ENCODE measurements around the gene TUBA4A.

The TUBA4A gene

DNA sequence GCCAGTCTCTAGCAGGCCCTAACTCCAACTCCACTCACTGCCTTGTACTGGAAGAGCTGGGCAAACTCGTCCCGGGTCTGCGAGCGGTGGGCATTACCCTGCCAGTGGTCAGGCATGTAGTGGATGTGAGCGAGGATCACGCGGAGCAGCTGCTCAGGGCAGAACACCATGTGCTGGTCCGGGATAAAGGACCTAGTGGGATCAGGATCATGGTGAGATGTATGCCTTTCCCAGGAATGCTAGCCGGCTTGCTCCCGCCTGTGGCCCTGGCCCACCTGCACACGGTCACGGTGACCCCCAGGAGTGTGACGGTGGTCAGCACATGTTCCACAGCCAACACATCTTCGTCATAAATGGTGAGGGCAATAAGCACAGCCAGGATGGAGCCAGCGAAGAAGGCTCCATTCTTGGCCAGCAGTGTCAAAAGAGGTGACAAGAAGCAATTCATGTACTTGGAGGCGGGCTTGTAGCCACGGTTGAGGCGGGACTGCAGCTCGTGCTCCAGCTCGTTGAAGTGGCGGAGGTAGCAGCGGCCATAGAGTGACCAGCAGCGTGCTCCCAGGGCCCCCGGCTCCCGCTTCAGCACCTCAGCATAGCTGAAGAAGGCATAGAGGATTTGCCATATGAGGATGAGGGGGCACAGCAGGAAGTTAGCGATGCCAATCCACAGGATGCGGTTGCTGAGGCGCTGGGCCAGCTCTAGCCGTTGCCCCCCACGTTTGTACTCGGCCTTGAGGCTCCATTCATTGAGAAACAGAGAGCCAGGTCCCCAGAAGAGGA, 29.7 kb downstream of the TUBA4A start:
- Histone ChIP-seq H3K9ac (ENCODE audit: low read length) (no peak overlapping the region), H3K4me1 (ENCODE audit: insufficient read depth, low read length) (peaks cover 24% of the 10 kb centered on the region), H3K27me3 (ENCODE audit: control insufficient read depth in 1 of 2, insufficient read depth in 2 of 2, low read length in 2 of 2) (no peaks in the 10 kb centered on the region), H3K27ac (ENCODE audit: low read depth, low read length) (no peak overlapping the region), H3K4me3 (ENCODE audit: low read depth in 1 of 2, low read length in 2 of 2) (no peak overlapping the region), H3K36me3 (ENCODE audit: insufficient read depth, low read length) (peaks cover 67% of the 10 kb centered on the region), H3K9me3 (ENCODE audit: low read length) (no peaks in the 10 kb centered on the region)

DNA sequence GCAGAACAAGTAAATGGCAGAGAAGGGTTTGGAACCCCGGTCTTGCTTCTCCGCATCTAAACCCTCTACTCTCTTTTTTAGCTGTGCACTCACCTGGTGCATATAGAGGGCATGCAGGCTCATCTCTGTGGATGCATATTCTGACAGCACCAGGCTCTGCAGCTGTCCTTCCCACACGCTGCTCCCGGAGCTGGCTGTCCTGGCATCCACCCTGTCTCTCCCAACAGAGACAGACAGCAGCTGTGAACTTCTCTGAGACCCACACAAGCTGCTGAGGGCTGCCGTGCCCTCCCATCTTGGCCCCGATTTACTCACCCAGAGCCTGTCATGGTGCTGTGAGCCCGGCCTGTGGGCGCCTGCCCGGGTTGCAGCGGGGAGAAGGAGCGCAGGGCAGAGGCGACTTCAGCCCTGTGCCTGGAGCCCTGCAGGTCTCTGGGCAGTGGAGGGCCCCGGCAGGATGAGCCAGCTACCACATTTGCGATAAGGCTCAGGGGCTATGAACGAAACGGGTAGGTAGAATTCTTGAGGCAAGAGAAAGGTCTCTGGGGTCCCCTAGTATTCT, 31.7 kb downstream of the TUBA4A start:
- Histone ChIP-seq H3K36me3 (ENCODE audit: insufficient read depth, low read length) (peaks cover 65% of the 10 kb centered on the region), H3K4me1 (ENCODE audit: insufficient read depth, low read length) (peaks cover 18% of the 10 kb centered on the region), H3K27me3 (ENCODE audit: control insufficient read depth in 1 of 2, insufficient read depth in 2 of 2, low read length in 2 of 2) (no peaks in the 10 kb centered on the region), H3K27ac (ENCODE audit: low read depth, low read length) (no peak overlapping the region), H3K9me3 (ENCODE audit: low read length) (no peaks in the 10 kb centered on the region), H3K4me3 (ENCODE audit: low read depth in 1 of 2, low read length in 2 of 2) (no peak overlapping the region), H3K9ac (ENCODE audit: low read length) (no peak overlapping the region)

DNA sequence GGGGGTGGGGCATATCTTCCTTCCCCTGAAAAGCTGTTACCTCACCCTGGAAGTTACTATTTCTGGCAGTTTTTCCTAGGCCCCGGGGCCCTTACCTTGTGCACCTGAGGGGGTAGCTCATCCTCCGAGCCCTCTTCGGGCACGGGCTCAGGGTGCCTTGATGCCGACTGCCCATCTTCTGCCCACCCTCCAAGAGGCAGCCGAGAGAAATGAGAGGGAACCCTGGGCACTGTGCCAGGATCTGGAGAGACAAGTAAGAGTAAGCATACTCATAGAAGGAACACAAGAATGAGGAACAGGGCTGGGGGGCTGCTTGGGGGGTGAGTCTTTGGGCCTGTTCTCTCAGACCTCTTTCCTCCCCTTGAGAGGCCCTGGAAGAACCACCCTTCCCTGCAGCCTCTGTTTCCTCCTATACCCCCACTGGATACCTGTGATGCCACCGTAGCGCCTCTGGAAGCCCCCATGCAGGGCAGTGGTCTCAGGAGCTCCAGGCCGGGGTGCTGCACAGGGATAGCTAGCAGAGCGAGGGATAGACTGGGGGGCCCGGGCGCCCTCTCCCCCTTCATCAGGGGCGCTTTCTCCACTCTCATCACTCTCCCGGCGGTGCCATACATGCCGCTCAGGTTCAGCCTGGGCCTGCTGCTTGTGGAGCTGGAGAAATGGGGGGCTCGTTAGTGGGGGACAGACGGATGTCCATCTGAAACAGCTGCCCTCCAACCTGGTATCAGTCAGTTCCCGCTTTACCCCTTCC, 32.9 kb downstream of the TUBA4A start:
- no peak overlapping the region for H3K9ac ChIP-seq (ENCODE audit: low read length)

DNA sequence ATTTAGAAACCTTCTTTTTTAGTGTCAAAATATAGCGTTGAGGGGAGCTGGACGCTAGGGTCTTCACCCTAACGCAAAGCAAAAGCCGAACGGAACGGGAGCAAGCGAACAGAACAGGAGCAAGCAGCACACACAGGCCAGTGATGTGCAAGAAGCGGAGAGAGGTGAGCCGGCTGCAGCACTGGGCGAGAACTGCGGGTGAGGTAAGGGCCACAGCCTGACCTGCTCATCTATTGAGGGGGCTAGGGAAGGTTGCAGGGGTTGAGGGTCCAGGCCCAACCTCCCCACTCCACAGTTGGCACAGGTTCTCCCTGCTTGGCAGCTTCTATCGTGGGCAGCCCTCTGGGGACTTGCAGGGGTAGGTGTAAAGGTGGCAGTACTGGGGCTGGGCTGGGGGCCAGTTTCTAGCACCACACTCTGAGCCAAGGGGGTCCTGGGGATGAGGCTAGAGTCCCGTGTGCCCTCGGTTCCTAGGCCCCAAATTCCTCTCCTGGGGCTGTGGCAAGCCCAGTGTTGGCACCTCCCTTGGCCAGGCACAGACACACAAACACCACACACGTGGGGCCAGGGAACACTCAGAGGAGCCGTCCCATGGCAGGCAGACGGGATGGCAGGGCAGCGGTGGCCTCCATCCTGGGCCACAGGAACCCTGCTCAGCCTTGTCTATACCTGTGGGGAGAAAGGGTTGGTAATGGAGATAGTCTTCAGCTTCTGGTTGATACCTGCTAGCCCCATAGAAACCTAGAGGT, 33.8 kb downstream of the TUBA4A start:
- Histone ChIP-seq H3K9ac (ENCODE audit: low read length) (peak overlapping the region; percentile 76), H3K4me1 (ENCODE audit: insufficient read depth, low read length) (peaks cover 26% of the 10 kb centered on the region), H3K9me3 (ENCODE audit: low read length) (no peaks in the 10 kb centered on the region), H3K27me3 (ENCODE audit: control insufficient read depth in 1 of 2, insufficient read depth in 2 of 2, low read length in 2 of 2) (no peaks in the 10 kb centered on the region), H3K36me3 (ENCODE audit: insufficient read depth, low read length) (peaks cover 69% of the 10 kb centered on the region), H3K27ac (ENCODE audit: low read depth, low read length) (peak overlapping the region; percentile 93), H3K4me3 (ENCODE audit: low read depth in 1 of 2, low read length in 2 of 2) (peak overlapping the region in 1 of 2 donors; percentile 58)

More for the DNA sequence above, 32.9 kb downstream of the TUBA4A start:
- Histone ChIP-seq H3K9me3 (ENCODE audit: low read length) (no peaks in the 10 kb centered on the region), H3K36me3 (ENCODE audit: insufficient read depth, low read length) (peaks cover 66% of the 10 kb centered on the region), H3K27ac (ENCODE audit: low read depth, low read length) (no peak overlapping the region), H3K4me1 (ENCODE audit: insufficient read depth, low read length) (peaks cover 26% of the 10 kb centered on the region), H3K4me3 (ENCODE audit: low read depth in 1 of 2, low read length in 2 of 2) (no peak overlapping the region), H3K27me3 (ENCODE audit: control insufficient read depth in 1 of 2, insufficient read depth in 2 of 2, low read length in 2 of 2) (no peaks in the 10 kb centered on the region)

DNA sequence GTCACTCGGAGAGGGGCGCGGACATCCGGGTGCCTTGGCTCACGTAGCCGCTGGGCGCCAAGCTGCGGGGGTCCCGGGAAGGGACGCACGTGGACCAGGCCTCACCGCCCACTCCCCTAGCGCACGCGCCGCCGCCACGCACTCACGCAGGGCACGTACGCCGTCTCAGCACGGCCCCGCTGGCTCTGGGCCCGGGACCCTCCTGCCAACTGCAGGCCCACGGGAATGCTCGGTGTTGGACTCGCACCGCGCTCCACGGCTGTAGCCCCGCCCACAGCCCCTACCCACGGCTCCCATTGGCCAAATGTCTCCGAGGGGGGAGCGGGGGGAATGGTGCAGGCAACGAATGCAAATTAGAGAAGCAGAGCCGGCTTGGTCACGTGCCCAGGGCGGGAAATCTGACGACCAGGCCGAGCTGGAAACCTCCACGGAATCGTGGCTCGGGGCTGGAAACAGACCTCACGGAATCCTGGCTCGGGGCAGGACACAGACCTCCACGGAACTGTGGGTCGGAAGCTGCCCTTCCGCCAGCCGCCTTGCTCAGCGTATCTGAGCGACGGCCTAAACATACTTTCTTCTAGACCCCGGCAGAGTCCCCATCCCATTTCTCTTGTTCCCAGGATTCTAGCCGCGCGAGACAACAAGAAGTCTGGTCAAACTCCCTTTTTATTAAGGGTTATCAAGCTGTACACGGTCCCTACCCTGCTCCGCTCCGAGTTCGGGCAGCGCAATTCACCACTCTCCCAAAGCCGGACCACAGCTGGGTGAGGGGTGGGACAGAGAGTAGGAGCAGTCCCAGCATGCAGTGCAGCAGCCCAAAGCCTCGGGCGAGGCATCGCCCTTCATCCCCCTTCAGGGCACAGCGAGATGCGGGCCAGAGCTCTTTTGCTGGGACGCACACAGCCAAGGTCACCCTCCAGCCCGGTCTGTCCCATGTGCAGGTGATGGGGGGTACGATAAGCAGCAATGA, 34.7 kb downstream of the TUBA4A start, which contains the start of gene ABCB6:
Gene ABCB6, minus strand, starts transcription at position 227 of the 970 bp plus-strand sequence. CDS start 285 bp downstream, outside the sequence.
- H3K4me3 ChIP-seq (ENCODE audit: low read depth in 1 of 2, low read length in 2 of 2) = peak within 1 kb of the TSS; percentile 50 to 58
- H3K27me3 ChIP-seq (ENCODE audit: control insufficient read depth in 1 of 2, insufficient read depth in 2 of 2, low read length in 2 of 2) = no peaks in the 10 kb centered on the region
- peaks cover 69% of the 10 kb centered on the region for H3K36me3 ChIP-seq (ENCODE audit: insufficient read depth, low read length)
- peaks cover 26% of the 10 kb centered on the region for H3K4me1 ChIP-seq (ENCODE audit: insufficient read depth, low read length)
- H3K9me3 ChIP-seq (ENCODE audit: low read length) = no peaks in the 10 kb centered on the region
- H3K9ac ChIP-seq (ENCODE audit: low read length) = peak within 1 kb of the TSS; percentile 76
- H3K27ac ChIP-seq (ENCODE audit: low read depth, low read length) = peak within 1 kb of the TSS; percentile 93

DNA sequence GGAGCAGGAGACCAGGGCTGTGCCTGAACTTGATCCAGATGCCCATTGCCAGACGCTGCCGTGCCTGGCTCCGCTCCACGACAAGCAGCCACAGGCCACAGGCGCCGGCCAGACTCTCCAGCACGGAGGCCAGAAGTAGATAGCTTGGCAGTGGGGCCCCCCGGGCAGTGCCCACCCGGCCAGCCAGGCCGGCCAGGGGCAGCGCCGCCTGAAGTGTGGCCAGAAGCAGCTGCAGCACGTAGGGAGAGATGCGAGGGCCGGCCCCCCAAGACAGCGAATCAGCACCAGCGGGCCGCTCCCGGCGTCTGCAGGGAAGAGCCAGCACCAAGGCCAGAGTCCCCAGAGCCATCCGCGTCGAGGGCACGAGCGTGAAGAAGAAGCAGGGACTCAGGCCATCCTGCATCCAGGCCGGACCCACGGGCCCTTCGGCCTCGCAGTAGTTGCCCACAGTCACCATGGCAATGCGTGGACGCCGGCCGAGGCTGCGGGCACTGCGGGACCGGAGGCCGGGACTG, 35.4 kb downstream of the TUBA4A start:
- Histone ChIP-seq H3K36me3 (ENCODE audit: insufficient read depth, low read length) (peaks cover 67% of the 10 kb centered on the region), H3K9ac (ENCODE audit: low read length) (no peak overlapping the region), H3K27ac (ENCODE audit: low read depth, low read length) (peak overlapping the region; percentile 93), H3K4me1 (ENCODE audit: insufficient read depth, low read length) (peaks cover 26% of the 10 kb centered on the region), H3K4me3 (ENCODE audit: low read depth in 1 of 2, low read length in 2 of 2) (peak overlapping the region; percentile 50 to 58), H3K27me3 (ENCODE audit: control insufficient read depth in 1 of 2, insufficient read depth in 2 of 2, low read length in 2 of 2) (no peaks in the 10 kb centered on the region), H3K9me3 (ENCODE audit: low read length) (no peaks in the 10 kb centered on the region)

DNA sequence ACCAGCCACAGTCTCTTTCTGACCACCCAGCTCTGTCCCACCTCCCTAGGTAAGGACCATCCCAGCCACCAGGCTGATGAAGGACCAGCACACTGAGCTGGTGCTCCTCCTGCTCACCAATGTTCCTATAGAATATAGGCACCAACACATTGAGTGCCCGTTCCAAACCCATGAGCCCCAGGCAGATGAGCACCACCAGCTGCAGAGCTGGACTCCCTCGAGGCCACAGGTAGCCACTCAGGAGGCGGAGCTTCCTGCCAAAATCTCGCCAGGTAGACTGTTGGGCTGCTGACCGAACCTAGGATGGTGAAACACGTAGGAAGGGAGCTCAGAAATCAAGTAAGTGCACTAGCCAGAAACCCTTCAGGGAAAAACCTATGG, 37.2 kb downstream of the TUBA4A start:
- Histone ChIP-seq H3K4me1 (ENCODE audit: insufficient read depth, low read length) (peaks cover 26% of the 10 kb centered on the region), H3K9ac (ENCODE audit: low read length) (no peak overlapping the region), H3K9me3 (ENCODE audit: low read length) (no peaks in the 10 kb centered on the region), H3K4me3 (ENCODE audit: low read depth in 1 of 2, low read length in 2 of 2) (no peak overlapping the region), H3K27me3 (ENCODE audit: control insufficient read depth in 1 of 2, insufficient read depth in 2 of 2, low read length in 2 of 2) (no peaks in the 10 kb centered on the region), H3K36me3 (ENCODE audit: insufficient read depth, low read length) (peaks cover 57% of the 10 kb centered on the region), H3K27ac (ENCODE audit: low read depth, low read length) (no peak overlapping the region)

DNA sequence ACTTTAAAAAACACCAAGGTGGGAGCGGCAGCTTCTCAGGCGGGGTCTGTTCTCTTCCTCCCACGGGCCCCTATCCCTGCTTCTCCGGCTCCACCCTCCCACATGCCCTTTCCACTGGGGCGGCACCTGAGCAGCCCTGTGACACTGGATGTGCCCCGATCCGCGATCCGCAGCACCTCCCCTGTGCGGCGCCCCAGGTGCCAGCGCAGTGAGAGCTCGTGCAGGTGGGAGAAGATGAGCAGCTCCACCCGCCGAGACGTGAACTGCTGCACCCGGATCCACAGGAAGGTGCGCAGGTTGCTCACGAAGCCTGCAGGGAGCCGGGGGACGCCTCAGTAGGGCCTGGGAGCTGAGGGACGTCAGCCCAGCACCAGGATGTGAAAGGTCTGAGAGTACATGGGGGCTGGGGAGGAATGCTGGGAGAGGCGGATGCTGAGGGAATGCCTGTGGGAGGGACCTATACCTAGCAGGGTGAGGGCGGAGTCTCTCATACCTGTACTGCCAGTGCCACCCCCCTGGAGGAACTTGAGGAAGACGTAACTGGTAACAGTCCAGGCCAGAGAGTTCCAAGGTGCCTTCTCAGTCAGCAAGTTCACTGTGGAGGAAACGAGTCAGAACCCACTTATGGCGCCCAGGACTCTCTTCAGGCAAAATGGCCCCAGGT, 37.7 kb downstream of the TUBA4A start:
- H3K4me1 ChIP-seq (ENCODE audit: insufficient read depth, low read length) = peaks cover 26% of the 10 kb centered on the region
- H3K27ac ChIP-seq (ENCODE audit: low read depth, low read length) = no peak overlapping the region
- H3K27me3 ChIP-seq (ENCODE audit: control insufficient read depth in 1 of 2, insufficient read depth in 2 of 2, low read length in 2 of 2) = no peaks in the 10 kb centered on the region
- no peak overlapping the region for H3K9ac ChIP-seq (ENCODE audit: low read length)
- H3K9me3 ChIP-seq (ENCODE audit: low read length) = no peaks in the 10 kb centered on the region
- peaks cover 52% of the 10 kb centered on the region for H3K36me3 ChIP-seq (ENCODE audit: insufficient read depth, low read length)
- H3K4me3 ChIP-seq (ENCODE audit: low read depth in 1 of 2, low read length in 2 of 2) = no peak overlapping the region

DNA sequence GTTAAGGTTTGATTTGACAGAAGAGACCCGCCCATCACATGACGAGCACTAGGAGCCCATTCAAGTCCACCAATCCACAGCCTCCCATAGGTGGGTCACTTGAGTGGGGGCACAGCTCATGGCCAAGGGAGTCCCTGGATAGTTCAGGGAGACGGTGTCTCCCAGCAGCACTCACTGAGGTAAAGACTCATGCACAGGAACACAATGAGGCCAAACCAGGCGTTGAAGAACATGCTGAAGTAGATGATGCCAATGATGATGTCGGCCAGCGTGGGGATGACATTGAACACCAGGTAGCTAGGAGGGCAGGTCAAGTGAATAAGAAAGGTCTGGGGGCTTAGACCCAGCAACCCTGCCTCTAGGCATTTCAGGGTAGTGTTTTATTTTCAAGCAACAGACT, 38.9 kb downstream of the TUBA4A start:
- H3K9me3 ChIP-seq (ENCODE audit: low read length) = no peaks in the 10 kb centered on the region
- peaks cover 51% of the 10 kb centered on the region for H3K36me3 ChIP-seq (ENCODE audit: insufficient read depth, low read length)
- no peak overlapping the region for H3K4me3 ChIP-seq (ENCODE audit: low read depth in 1 of 2, low read length in 2 of 2)
- H3K9ac ChIP-seq (ENCODE audit: low read length) = no peak overlapping the region
- no peaks in the 10 kb centered on the region for H3K27me3 ChIP-seq (ENCODE audit: control insufficient read depth in 1 of 2, insufficient read depth in 2 of 2, low read length in 2 of 2)
- H3K27ac ChIP-seq (ENCODE audit: low read depth, low read length) = no peak overlapping the region
- H3K4me1 ChIP-seq (ENCODE audit: insufficient read depth, low read length) = peaks cover 25% of the 10 kb centered on the region

DNA sequence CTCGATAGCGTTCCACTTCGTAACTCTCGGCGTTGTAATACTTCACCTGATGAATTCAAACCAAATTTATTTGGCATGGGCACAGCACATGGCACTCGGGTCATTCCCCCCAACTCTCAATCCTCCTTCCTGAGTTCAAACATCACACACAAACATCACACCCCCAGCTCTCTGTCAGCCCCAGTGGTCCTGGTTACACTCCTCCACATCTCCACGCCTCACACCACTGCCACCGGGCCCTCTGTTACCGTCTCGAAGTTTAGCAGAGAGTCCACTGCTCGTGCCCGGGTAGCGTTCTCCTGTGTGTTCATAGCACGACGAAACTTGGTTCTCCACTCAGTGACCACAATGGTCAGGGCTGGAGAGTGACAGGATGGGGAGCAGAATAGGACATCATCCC, 39.6 kb downstream of the TUBA4A start:
- Histone ChIP-seq H3K4me3 (ENCODE audit: low read depth in 1 of 2, low read length in 2 of 2) (no peak overlapping the region), H3K9me3 (ENCODE audit: low read length) (no peaks in the 10 kb centered on the region), H3K27ac (ENCODE audit: low read depth, low read length) (no peak overlapping the region), H3K27me3 (ENCODE audit: control insufficient read depth in 1 of 2, insufficient read depth in 2 of 2, low read length in 2 of 2) (no peaks in the 10 kb centered on the region), H3K9ac (ENCODE audit: low read length) (no peak overlapping the region), H3K4me1 (ENCODE audit: insufficient read depth, low read length) (peaks cover 18% of the 10 kb centered on the region), H3K36me3 (ENCODE audit: insufficient read depth, low read length) (peaks cover 57% of the 10 kb centered on the region)

All from muscle layer of colon (tissue), 2 donors.